Ovary (tissue), 3 donors: Measurements from ENCODE around the gene ACR.
"Not testable (repeated sequence)": the region's sequence is repeated elsewhere in the genome, so short reads cannot be mapped to it uniquely, and the experiment has no call there.

ENCODE experiments used
- CTCF ChIP-seq, 3 donors: fragments of 450-650 bp in 2 of 3; fragments of 200-600 bp in 1 of 3; IDR thresholded peaks; one replicate each; pipeline versions ENCODE4 v1.5.1 to v1.8.0; 2016 to 2022; ENCODE audit warnings: antibody characterized with exemption in 3 of 3, mild to moderate bottlenecking in 1 of 3
- EP300 ChIP-seq: sonication (generic); formaldehyde crosslinking; IDR thresholded peaks from one replicate; pipeline ENCODE4 v1.6.1; 2017; ENCODE audit warnings: antibody characterized with exemption
- donor health status: DM: no; HTN: no; CAD: no.

GRCh38 chr22:50759597-50760341 is 21.8 kb downstream of the ACR start:
- TF ChIP-seq CTCF (IDR thresholded peaks at IDR 0.05); EP300: not testable (repeated sequence)
